ENCODE results near the gene REELD1.

Gene REELD1

DNA sequence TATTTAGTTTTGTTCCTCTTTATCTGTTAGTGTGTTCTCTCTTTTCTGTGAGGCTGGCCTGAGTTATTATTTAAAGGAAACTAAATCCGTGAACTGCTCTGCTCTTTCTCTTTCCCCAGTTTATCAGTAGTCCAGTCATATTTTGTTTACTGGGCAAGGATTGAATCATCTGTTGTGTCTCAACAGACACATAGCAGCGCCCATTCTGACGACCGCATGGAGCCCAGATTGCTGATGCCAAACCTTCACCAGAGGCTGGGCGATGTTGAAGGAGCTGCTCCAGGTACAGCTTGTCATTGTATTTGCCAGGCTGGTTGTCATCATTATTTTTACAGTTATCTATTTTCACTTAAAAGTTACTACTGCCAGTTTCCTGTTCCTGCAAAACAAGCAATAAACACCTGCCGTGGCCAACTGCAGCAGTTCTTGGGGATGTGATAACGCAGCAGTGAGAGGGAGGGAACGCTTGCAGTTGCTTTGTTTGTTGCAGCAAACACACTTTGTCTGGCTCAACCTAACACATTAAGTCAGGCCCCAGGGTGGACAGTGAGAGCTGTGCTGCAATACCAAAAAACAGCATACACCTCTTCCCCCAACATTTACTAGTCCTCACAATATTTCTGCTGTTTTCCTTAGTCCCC is 10.1 kb downstream of the REELD1 start:
- DNase-seq (ENCODE audit: low spot score) = no peak

DNA sequence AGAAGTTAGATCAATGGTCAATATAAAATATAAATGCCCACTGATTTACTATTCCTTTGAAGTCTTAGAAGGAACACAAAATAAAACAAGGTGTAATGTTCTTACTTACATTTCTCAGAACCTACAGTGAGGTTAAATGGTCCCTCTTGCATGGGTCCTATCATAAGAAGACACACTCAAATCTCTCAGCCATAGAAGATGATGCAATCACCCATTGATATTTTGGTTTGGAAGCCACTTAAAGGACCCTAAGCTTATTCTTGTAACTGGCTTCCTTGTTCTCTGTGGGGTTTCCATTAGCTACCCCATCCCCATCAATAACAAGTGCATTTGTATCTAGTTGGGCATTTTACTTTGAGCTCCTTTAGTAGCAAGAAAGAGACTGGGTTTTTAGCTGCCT is 15.1 kb downstream of the REELD1 start:
- no peak for DNase-seq (ENCODE audit: low spot score)

DNA sequence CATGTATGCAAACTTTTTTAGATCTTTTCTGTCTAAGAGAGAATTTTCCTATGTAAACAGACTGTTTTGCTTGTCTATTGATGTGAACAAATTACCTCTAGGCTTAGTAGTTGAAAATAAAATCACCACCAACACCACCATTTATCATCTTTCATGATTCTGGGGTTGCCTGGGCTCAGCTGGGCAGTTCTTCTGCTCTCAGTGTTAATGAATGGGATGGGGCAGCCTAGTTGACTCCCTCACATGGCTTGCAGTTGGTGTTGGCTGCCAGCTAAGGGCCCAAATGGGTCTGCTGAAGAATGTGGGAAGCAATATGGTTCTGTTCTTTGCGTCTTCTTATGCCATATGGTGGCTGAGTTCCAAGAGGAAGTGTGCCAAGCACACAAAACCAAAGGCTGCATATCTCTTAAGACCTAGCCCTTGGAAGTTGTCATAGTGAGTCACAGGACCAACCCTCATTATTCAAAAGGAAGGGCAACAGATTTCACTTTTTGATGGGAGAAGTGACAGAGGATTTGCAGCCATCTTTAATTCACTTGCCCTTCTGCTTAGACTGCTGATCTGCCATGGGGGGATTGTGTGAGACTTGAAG is 17.9 kb downstream of the REELD1 start:
- DNase-seq (ENCODE audit: low spot score) = no peak

DNA sequence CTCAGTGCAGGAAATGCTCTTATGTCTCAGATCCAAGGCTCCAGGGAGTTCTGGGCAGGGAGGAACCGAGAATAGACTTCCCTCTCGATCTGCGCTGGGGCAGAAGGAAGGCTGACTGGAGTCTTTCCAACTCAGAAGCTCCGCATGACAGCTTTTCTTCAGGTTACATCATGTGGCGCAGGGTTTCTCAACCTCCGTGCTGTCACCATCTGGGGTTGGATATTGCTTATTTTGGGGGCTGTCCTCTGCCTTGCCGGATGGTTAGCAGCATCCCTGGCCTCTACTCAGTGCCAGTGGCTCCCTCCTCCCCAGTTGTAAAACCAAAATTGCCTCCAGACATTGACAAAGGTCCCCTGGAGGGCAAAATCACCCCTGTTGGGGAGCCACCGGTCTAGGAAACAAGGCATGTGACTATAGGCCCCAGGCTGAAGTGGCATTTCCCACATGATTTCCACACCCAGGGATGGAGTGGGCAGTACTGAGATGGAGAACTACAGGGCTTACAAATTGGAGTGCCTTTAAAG is 21.4 kb downstream of the REELD1 start:
- DNase-seq (ENCODE audit: low spot score) = peak; percentile 24

DNA sequence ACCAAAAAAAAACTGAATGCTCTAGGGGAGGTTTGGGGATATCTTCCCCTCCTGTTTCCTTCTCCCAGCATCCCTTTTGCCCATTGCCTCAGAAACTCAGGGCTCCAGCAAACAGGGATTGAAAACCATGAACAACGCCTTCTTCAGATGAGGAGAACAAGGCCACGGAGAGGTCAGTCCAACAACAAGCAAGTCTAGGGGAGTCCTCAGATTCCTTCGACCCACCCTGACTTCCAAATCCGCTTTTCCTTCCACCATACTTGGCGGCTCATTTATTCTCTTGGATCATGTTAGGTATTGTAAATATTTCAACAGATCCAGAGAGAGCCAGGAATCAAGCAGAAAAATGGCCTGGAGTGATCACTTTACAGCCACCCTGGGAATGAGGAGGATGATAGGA is 21.9 kb downstream of the REELD1 start:
- no peak for DNase-seq (ENCODE audit: low spot score)

DNA sequence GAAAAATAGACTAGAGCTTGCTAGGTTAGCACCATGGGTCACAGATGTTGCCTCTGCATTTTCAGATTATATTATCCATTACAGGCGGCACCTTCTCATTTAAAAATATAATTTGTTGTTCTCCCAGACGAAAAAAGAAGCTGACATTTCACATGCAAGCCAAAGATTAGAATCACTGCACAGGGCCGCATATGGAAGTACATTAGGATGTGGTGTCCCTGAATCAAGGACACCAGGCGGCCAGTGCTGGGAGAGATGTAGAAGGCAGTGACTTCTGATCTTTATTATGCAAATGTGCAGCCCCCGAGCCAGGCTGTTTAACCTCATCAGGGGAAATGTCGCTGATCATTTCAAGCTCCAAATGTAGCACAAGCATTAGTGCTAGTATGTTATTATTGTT is 22.8 kb downstream of the REELD1 start:
- no peak for DNase-seq (ENCODE audit: low spot score)

DNA sequence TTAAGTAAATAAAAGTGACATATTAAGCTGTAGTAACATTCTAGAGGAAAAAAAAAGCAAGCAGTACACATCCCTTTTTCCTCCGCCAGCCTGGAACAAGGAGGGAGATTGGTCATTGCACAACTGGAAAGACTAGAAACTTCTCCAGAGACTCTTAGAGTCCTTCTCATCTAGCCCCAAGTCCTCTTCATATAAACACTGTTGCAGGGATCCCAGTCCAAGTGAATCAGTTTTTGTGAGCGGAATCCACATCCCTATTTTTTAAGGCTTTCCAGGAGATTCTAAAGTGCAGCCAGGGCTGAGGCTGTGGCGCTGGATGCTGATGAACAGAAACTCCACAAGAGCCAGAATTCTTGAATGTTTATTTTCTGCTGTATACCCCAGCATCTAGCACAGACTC is 23.8 kb downstream of the REELD1 start:
- no peak for DNase-seq (ENCODE audit: low spot score)

DNA sequence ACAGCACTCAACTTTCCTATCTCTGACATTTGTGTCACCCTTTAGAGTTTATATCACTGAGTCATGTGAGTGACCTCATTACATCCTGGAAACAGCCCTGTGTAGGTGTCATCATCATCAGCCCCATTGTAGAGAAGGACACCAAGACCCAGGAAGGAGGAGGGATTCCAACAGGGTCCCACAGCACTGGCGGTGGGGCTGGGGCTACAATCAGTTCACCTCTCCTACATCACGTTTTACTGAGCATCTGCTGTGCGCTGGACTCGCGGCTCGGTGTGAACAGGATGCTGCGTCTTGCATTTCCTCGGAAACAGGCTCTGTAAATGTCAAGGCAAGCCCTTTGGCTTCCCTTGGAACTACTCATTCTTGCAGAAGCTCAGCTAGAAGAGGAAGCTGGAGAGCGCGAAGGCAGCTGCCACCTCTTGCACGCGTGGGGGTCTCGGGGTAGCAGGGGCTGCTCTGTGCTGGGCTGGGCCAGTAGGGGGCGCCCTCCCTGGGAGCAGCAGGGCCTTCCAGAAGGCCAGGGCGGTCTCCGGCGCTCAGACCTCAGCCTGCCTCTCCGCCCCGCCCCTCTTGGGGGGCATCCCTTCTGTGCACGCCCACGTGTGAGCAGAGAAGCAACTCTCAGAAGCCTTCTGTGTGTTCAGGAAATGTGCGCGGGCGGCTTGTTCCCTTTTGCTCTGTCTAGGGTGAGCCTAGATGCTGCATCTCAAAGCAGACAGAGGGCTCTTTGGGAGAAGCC is 29.0 kb downstream of the REELD1 start:
- peak; percentile 14 for DNase-seq (ENCODE audit: low spot score)

DNA sequence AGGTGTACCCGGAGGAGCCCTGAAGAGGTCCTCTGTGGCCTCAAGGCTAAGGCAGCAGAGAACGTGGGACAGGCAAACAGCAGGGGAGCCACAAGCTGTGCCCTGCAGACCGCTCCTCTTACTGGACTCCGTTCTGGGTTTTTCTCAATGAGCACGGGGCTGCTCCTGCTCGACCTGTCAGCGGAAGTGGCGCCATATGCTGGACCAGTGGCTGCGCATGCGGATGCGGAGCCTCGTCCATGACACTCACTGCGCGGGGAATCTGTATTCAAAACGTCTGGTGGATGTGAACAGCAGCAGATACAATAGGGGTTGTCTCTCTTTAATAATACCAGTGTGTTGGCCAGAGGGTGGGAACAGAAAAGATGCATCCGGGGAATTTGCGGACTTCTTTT is 29.5 kb downstream of the REELD1 start:
- no peak for DNase-seq (ENCODE audit: low spot score)

DNA sequence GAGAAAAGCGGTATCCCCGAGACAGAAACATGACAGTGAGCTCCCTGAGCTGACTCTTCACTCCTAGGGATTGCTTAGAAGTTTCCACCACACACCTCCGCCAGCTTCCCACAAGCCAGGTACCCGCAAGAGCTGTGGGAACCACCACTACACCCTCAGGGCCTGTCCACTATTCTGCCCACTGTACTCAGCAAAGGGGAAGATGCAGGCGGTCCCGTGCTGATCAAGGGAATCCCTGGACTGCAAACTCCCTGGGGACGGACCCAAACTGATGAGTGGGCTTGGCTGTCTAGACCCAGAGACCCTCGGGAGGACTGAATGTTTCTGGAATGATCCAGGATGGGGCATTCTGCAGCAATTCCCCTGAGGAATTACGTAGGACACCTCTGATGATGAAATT is 30.2 kb downstream of the REELD1 start:
- no peak for DNase-seq (ENCODE audit: low spot score)

DNA sequence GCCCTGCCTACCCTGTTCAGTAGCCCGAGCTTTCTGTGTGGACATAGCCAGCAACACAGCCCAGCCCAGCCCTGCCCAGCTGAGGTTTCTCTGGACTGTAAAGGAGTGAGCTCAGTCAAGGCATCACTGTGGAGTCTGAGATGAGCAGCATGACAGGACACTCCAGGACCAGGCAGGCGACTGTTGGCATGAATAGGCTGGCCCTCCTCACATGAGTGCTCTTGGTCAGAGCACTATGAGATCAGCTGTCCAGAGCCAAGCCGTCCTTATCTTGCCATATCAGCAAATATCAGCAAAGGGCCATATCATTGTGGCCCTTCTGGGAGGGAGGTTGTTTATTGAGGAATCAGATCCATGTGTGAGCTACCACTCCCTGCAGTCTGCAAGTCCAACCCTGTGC is 30.9 kb downstream of the REELD1 start:
- DNase-seq (ENCODE audit: low spot score) = peak; percentile 20

DNA sequence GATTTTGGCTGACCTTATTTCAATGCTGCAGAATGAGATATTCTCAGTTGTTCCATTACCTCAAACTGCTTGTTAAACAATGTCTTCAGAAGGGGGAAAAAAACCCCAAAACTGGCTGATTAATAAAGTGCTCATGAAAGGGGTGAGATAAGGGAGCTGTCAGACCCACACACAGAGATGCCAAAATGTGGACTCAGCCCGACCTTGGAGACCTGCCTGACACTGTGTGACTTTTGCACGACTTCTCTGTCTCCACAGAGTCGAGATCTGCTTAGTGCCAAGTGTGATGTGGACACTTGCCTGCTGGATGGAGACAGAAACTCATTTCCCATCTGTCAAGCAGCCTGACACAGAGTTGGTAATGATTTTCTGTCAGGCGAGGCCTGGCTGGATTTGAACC is 31.5 kb downstream of the REELD1 start:
- peak; percentile 17 for DNase-seq (ENCODE audit: low spot score)

DNA sequence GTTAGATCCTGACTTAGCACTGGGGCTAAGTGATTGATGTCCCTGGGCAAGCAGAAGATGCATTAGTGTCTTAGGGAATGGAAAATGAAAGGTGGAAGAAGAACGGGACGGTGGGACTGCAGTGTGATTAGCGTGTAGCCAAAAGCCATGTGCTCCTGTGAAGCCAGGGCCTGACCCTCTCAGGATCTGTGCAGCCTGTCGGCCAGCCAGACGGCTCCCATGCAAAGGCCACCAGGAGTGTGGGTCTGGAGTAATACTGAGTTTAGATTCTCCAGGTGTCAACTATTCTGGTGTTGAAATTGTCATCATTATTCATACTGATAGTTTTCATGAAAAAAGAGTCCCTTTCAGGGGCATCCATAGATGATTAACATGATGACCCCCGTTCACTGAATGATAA is 32.0 kb downstream of the REELD1 start:
- no peak for DNase-seq (ENCODE audit: low spot score)

DNA sequence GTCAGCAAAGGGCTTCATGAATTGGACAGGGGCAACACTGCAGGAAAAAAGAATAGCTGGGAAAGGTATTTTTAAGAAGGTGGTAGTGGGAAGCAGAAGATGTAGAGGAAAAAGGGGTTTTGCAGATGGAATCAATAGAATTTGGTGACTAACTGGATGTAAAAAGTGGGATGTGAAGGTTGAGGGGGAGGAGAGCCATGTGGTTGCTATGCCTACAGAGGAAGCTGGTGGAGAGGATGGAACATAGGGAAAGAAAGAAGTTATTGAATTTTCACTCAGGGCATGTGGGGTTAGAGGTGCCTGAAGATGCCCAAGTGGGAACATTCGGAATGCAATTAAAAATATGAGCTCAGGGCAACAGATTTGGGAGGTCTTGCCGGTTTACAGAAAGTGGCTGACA is 33.0 kb downstream of the REELD1 start:
- DNase-seq (ENCODE audit: low spot score) = no peak

DNA sequence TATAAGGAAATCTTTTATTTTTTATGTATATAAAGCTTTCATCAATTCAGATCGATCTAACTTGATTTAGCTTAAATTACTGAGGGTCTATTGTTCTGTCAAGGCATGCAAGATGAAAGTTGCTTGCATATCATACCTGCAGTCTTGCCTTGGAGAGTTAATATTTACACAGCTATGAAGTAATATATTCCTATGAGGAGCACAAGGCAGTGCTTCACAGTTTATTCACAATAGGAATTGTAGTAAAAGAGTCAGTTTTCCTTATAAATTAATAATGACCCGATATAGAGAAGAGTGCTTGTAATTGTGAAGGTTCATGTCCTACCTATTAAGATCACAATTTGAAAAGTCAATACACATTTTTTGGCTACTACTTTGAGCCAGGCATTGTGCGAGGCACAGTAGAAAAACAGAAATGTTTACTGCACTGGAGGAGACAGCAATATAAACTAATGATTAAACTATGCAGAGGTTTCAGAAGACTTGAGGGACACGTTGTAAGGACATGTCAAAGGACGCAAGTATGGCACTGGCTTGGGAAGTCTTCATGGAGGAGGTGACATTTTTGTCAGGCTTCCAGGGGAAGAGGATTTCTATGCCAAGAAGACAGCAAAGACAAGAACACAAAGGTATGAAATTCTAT is 38.8 kb downstream of the REELD1 start:
- no peak for DNase-seq (ENCODE audit: low spot score)

DNA sequence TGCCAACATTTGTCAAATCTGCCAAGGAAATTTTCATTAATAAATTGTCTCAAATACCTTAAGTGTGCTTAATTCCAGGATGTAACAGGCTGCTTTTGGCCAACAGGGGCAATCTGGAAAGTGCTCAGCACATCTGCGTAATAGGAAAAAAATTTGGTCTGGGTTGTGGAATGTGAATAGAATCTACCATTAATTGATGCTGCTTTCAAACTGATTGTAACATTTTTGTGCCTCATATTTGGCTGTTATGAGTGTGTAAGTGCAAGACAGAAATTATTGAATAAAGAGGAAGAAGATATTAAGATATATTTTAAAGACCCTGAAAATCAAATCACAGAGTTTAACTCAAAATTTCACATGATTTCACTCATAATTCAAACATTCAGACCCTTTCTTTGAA is 41.1 kb downstream of the REELD1 start:
- peak; percentile 38 for DNase-seq (ENCODE audit: low spot score)

DNA sequence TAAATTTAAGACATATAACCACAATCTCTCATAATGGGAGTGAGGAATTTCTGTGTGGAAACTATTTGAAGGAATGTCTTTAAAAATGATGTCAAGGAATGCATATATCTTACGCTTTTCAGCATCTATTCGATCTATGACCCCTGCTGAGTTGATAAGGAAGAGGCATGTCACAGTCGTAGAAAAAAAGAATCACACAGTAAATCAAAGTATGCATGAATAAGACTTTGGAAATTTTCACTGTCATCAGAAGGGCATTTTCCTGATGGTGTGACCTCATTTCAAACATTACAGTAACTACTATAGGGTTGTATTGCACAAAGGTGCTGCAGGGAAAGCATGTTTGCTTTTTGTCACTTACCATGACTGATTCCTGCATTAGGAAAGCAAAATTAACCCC is 41.5 kb downstream of the REELD1 start:
- DNase-seq (ENCODE audit: low spot score) = peak; percentile 29

DNA sequence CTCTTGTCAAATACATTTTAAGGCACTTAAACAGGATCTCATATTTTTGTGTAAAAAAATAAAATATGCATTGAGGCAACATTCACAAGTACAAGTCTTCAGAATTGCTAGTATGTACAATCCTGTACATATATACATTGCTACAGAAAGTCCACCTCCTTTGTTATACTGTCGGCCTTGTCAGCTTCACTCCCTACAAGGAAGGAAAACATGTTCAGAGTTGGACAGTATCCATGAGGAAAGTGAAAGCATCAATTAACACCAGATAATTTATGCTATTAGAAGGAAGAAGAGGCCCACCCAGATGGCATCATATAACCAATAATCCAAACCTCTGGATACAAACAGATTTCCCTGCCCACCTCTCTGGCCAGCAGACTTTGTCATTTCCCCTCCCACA is 42.0 kb downstream of the REELD1 start:
- no peak for DNase-seq (ENCODE audit: low spot score)

DNA sequence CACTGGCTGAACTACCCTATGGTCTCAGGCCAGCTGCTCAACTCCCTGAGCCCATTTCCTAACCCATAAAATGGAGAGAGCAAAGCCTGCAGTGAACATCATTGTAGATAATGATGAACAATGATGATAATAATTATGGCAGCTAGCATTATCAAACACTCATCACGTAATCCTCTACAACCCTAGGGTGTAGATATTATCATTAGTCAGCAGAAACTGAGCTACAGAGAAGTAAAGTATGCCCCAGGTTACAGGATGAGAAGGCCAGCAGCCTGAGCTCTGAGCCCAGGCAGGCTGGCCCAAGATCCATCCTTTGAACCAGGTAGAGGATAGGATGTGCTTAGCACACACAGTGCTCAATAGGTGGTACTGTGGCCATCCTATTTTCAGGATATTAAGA is 43.2 kb downstream of the REELD1 start:
- DNase-seq (ENCODE audit: low spot score) = no peak

DNA sequence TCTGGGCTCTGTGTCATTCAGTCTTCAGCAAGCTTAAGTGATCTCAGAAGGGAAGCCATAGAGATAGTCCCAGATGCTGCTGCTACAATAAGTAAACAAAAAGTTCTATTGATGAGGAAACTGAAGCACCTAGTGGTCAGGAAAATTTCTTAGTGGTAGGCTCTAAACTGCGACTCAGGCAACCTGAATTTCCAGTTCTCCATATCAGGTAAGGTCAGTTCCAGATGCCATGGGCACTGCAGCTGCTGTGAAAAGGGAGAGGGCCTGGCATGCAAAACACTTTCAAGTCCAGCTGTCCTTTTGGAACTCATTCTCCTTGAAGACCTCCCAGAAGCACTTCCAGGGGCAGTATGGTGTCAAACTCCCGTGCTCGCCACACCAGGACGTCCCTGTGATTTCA is 46.2 kb downstream of the REELD1 start:
- DNase-seq (ENCODE audit: low spot score) = no peak

DNA sequence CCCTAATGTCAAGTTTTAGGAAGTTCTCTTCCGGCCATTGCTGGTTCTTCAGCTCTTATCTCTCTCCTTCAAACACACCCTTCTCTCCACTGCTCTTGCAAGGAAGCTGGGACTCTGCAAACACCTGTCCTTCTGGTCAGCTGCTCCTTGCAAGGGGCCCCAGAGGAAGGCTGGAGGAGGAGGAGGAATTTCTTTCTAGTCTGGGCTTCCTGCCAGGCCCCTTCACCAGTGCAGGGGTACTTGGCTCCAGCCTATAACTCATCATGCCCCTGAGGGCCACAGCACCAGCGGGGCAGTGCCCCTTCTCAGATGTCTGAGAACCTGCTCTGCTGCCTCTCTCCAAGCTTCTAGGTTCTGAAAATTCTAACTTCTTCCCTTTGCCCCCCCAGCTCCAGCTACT is 46.7 kb downstream of the REELD1 start:
- no peak for DNase-seq (ENCODE audit: low spot score)

DNA sequence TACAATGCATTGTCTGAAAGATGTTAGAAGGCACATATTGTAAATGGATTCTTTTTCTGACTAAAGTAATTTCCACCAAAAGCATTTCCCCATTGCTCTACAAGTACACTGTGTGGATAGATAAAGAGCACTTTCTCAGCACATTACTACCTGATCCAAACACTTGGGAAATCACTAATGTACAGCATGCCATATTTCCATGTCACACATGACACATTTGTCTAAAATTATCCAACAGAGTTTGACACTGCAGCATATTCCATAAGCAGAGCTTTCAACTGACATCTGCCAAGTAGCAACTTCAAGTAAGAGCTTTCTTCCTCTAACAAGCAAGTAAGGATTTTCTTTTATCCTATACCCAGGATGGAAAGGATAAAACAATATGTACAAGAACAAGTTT is 49.5 kb downstream of the REELD1 start:
- no peak for DNase-seq (ENCODE audit: low spot score)

DNA sequence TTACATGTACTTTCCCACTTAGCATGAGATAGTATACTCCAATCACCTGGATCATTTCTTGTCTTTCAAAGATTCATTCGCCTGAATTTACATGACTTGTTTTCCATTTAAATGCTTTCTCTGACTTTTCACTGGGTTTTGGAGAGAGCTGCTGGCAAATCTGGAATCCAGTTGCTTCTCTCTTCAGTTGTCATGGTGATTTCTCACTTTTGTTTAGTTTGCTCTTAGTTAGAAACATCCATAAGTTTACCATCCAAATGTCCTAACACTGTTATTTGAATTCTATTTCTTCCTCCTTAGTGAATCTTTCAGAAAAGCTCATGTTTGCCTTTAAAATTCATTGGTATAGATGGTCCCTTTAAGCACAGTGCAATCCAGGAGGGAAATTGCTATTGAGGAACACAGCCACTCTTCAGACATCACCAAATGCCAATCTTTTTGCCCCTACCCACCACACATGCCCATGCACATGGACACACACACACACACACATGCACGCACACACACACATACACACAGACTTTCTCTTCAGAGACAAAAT is 51.7 kb downstream of the REELD1 start:
- DNase-seq (ENCODE audit: low spot score) = no peak
